ENCODE results near the gene STRN4.

Gene STRN4

GRCh38 chr19:46745521-46746280 is 549 bp downstream of the STRN4 start, which contains the start of gene FKRP:
Gene FKRP (plus strand): TSS chr19:46746057. CDS start chr19:46755451, 9,394 bp downstream.
- H3K4me3 ChIP-seq (ENCODE audit: low read depth, low read length), result peak within 1 kb of the TSS; percentile 77
- TF ChIP-seq, protein P1, sequence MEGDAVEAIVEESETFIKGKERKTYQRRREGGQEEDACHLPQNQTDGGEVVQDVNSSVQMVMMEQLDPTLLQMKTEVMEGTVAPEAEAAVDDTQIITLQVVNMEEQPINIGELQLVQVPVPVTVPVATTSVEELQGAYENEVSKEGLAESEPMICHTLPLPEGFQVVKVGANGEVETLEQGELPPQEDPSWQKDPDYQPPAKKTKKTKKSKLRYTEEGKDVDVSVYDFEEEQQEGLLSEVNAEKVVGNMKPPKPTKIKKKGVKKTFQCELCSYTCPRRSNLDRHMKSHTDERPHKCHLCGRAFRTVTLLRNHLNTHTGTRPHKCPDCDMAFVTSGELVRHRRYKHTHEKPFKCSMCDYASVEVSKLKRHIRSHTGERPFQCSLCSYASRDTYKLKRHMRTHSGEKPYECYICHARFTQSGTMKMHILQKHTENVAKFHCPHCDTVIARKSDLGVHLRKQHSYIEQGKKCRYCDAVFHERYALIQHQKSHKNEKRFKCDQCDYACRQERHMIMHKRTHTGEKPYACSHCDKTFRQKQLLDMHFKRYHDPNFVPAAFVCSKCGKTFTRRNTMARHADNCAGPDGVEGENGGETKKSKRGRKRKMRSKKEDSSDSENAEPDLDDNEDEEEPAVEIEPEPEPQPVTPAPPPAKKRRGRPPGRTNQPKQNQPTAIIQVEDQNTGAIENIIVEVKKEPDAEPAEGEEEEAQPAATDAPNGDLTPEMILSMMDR (IDR thresholded peaks at IDR 0.05; ENCODE audit: borderline replicate concordance, insufficient read depth, low read depth, low read length), result no peak

DNA sequence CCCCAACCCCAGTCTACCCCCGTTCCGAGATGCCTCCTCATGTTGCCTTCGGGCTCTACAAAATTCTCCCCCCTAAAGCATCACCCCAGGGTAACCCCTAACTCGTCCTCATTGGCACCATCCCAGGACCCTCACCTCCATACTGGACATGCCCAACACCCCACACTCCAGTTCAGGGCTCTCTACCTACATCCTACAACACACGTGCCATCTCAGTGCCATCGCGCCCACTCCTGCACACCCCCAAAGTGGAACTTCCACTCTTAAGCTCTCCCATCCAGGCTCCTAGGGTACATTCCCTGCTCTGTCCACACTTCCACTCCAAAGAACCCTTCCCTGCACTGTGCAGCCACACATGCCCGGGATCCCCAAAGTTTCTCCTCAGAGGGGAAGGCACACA is 1.2 kb downstream of the STRN4 start:
- peak overlapping the region; percentile 77 for H3K4me3 ChIP-seq (ENCODE audit: low read depth, low read length)
- TF ChIP-seq, protein P1 (IDR thresholded peaks at IDR 0.05; ENCODE audit: borderline replicate concordance, insufficient read depth, low read depth, low read length), result no peak

- H3K4me3 ChIP-seq (ENCODE audit: low read depth, low read length), result no peak overlapping the region
- TF ChIP-seq, protein P1 (IDR thresholded peaks at IDR 0.05; ENCODE audit: borderline replicate concordance, insufficient read depth, low read depth, low read length), result no peak
Observed at GRCh38 chr19:46744005-46744691, 2.1 kb downstream of the STRN4 start.

- TF ChIP-seq, protein P1 (IDR thresholded peaks at IDR 0.05; ENCODE audit: borderline replicate concordance, insufficient read depth, low read depth, low read length), result no peak
- H3K4me3 ChIP-seq (ENCODE audit: low read depth, low read length), result no peak overlapping the region
Observed at GRCh38 chr19:46742926-46743480, 3.2 kb downstream of the STRN4 start.

DNA sequence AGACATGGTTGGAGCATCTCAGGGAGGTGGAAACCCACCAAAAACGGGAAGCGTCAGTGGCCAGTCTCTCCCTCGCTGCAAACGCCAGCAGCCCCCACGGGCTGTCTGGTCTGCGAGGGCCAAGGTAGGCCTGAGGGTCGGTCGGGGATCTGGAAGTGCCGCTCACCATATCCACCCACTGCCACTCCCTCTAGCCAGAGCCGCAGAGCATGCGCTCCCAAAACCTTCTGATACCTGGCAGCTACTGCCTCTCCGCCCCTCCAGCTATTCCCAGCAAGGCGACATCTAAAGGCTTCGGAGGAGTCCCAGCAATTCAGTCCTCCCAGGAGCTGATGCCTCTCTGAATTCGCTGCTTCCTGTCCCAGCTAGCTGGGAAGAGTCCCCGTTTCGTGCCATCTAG is 4.8 kb downstream of the STRN4 start:
- TF ChIP-seq, protein P1 (IDR thresholded peaks at IDR 0.05; ENCODE audit: borderline replicate concordance, insufficient read depth, low read depth, low read length), result no peak
- no peak overlapping the region for H3K4me3 ChIP-seq (ENCODE audit: low read depth, low read length)

GRCh38 chr19:46739290-46739771 is 6.9 kb downstream of the STRN4 start:
- H3K4me3 ChIP-seq (ENCODE audit: low read depth, low read length), result no peak overlapping the region
- TF ChIP-seq, protein P1 (IDR thresholded peaks at IDR 0.05; ENCODE audit: borderline replicate concordance, insufficient read depth, low read depth, low read length), result no peak
